ENCODE data around the gene MRPS14.
"Not testable (repeated sequence)": the region's sequence is repeated elsewhere in the genome, so short reads cannot be mapped to it uniquely, and the experiment has no call there.

- not testable (repeated sequence) for TF ChIP-seq CTCF (IDR thresholded peaks at IDR 0.05); EZH2 (IDR thresholded peaks at IDR 0.05; ENCODE audit: borderline replicate concordance, insufficient read depth, low read depth, low read length, poor library complexity, severe bottlenecking)
Observed at GRCh38 chr1:175023922-175024242, 657 bp upstream of the MRPS14 start.

All from B cell (primary cell).